Cardiac muscle cell (in vitro differentiated cells and primary cell): ENCODE data around the gene KLF3. TPM values are rescaled to one million over a fixed set of nuclear protein-coding genes. Genes with fewer than 3 reads are reported as not detected.

Source experiments
- DNase-seq, 2 donors: peaks; one replicate each; pipeline versions ENCODE4 v3.0.0 to v3.0.0-alpha.2; 2010 to 2017; ENCODE audit warnings: low read depth in 1 of 2, low spot score in 1 of 2
- H3K27ac ChIP-seq: fragments of 200-600 bp; sonication (generic); 2 replicates; pipeline ENCODE4 v1.5.1; 2016
- H3K27me3 ChIP-seq: fragments of 200-600 bp; sonication (generic); 2 replicates; pipeline ENCODE4 v1.6.0; 2016; ENCODE audit warnings: control low read depth
- H3K36me3 ChIP-seq: fragments of 200-600 bp; sonication (generic); 2 replicates; pipeline ENCODE4 v1.5.1; 2016; ENCODE audit warnings: control low read depth
- H3K4me1 ChIP-seq: fragments of 200-600 bp; sonication (generic); 2 replicates; pipeline ENCODE4 v1.8.1; 2017; ENCODE audit warnings: low read depth, mild to moderate bottlenecking, mixed run types
- H3K4me3 ChIP-seq: fragments of 200-600 bp; sonication (generic); 2 replicates; pipeline ENCODE4 v1.5.1; 2016; ENCODE audit warnings: mild to moderate bottlenecking
- H3K9me3 ChIP-seq: fragments of 200-600 bp; sonication (generic); 2 replicates; pipeline ENCODE4 v1.5.1; 2017; ENCODE audit warnings: low read depth, mild to moderate bottlenecking, control low read depth
- CTCF ChIP-seq: IDR thresholded peaks from 2 replicates; pipeline ENCODE4 v1.5.1; 2012; ENCODE audit warnings: low read depth, mild to moderate bottlenecking, low read length
- polyA plus RNA-seq: library from polyadenylated mRNA; unstranded; fragments of >200 nt; fragmentation: Nextera tagmentation; extraction: Ambion mirVana; gene quantifications from 2 replicates; pipeline ENCODE4 v1.2.1, GENCODE V29; 2016
- total RNA-seq: library from RNA; depleted of rRNA; stranded (reverse); fragments of >200 nt; gene quantifications from 2 replicates; pipeline ENCODE4 v1.2.3, GENCODE V29; 2016

Gene KLF3
- total and polyA plus RNA-seq, 2 experiments from 2014 or later: 11.5 to 14.9 TPM

DNA sequence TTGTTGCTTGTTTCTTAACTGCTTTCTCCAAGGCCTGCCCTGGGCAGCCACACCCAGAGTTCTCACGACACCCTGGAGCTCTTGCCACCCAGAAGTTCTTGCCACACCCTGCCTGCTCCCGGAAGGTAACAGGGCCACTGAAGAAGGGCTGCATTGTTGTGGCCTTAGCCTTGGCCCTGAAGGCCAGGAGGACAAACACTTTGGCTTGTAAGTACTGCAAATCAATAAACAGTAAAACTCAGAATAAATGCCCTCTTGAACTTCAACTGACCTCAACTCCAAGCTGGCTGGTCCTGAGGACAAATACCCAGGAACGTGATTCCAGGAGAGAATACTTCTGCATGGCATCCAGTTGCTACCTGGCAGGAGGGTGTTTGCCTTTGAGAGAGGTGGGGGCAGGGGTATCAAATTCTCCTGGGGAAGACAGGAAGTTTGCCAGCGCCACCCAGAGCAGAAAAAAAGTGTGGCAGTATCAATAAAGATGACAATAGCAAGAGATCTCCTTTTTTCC is 64.7 kb downstream of the KLF3 start:
- DNase-seq: no peak
- TF ChIP-seq CTCF: no peak
- H3K4me1 ChIP-seq: peaks cover 5% of the 10 kb centered on the region

DNA sequence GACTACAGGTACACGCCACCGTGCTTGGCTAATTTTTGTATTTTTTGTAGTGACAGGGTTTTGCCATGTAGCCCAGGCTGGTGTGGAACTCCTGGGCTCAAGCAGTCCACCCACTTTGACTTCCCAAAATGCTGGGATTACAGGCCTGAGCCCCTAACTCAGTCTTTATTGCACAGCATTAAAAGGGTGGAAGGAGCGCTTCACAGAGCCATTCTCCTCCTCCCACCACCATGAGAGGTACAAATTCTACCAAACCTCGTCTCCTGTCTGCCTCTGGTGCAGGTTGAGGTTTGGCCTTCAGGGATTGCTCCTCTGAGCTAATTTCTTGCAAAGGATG is 66.5 kb downstream of the KLF3 start:
- no peak for TF ChIP-seq CTCF
- Histone ChIP-seq H3K4me3 (no peak overlapping the region), H3K9me3 (no peaks in the 10 kb centered on the region), H3K27me3 (no peaks in the 10 kb centered on the region), H3K27ac (no peak overlapping the region), H3K4me1 (no peaks in the 10 kb centered on the region), H3K36me3 (no peaks in the 10 kb centered on the region)
- no peak for DNase-seq

More for the DNA sequence above, 64.7 kb downstream of the KLF3 start:
- no peaks in the 10 kb centered on the region for H3K36me3 ChIP-seq
- no peaks in the 10 kb centered on the region for H3K9me3 ChIP-seq
- H3K4me3 ChIP-seq: no peak overlapping the region
- no peak overlapping the region for H3K27ac ChIP-seq
- H3K27me3 ChIP-seq: no peaks in the 10 kb centered on the region

- H3K27ac ChIP-seq: no peak overlapping the region
These were observed 67.0 kb downstream of the KLF3 start for GRCh38 chr4:38730830-38731646.

DNA sequence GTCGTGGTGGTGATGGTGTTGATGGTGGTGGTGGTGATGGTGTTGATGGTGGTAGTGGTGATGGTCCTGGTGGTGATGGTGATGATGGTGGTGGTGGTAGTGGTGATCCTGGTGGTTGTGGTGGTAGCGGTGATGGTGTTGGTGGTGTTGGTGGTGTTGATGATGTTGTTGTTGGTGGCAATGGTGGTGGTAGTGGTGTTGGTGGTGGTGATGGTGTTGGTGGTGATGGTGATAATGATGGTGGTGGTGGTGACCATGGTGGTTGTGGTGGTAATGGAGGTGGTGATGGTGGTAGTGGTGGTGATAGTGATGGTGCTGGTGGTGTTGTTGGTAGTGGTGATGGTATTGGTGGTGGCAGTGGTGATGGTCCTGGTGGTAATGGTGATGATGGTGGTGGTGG is 69.7 kb downstream of the KLF3 start:
- H3K4me1 ChIP-seq: no peaks in the 10 kb centered on the region
- no peak overlapping the region for H3K4me3 ChIP-seq
- TF ChIP-seq CTCF: no peak
- H3K36me3 ChIP-seq: no peaks in the 10 kb centered on the region
- H3K27ac ChIP-seq: no peak overlapping the region
- no peaks in the 10 kb centered on the region for H3K9me3 ChIP-seq
- H3K27me3 ChIP-seq: no peaks in the 10 kb centered on the region
- no peak for DNase-seq

More at GRCh38 chr4:38730830-38731646, 67.0 kb downstream of the KLF3 start:
- DNase-seq: peak; percentile 82 to 88
- H3K4me3 ChIP-seq: no peak overlapping the region
- no peaks in the 10 kb centered on the region for H3K9me3 ChIP-seq
- no peaks in the 10 kb centered on the region for H3K27me3 ChIP-seq
- no peaks in the 10 kb centered on the region for H3K4me1 ChIP-seq
- peak; percentile 96 for TF ChIP-seq CTCF
- H3K36me3 ChIP-seq: no peaks in the 10 kb centered on the region

DNA sequence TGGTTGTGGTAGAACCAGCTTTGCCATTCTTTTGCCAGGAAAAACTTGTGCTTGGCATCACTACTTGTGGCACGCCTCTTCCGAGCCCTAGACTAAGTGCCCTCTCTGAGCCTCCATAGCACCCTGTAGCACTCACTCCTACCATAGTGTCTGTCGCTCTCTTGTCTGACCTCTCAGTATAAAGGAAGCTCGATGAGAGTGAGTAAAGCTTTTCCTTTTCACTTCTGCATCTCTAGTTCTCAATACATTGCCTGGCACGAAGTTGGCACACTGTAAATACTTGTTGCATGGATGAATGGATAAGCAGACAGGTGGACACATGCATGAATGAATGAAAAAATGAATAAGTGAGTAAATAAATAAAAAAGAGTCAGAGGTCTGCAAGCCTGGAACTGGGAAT is 70.4 kb downstream of the KLF3 start:
- no peak for TF ChIP-seq CTCF
- Histone ChIP-seq H3K27ac (no peak overlapping the region), H3K4me1 (no peaks in the 10 kb centered on the region), H3K27me3 (no peaks in the 10 kb centered on the region), H3K9me3 (no peaks in the 10 kb centered on the region), H3K36me3 (no peaks in the 10 kb centered on the region), H3K4me3 (no peak overlapping the region)
- DNase-seq: no peak
